Ecto neural progenitor cell (in vitro differentiated cells): Measurements from ENCODE around the gene LMO4.
A peak's percentile ranks its signal among the peaks of the same experiment; 100 is the strongest.

Source experiments
- DNase-seq: peaks from one replicate; pipeline ENCODE4 v3.0.0-alpha.2; 2018; ENCODE audit warnings: low spot score

LMO4 gene

DNA sequence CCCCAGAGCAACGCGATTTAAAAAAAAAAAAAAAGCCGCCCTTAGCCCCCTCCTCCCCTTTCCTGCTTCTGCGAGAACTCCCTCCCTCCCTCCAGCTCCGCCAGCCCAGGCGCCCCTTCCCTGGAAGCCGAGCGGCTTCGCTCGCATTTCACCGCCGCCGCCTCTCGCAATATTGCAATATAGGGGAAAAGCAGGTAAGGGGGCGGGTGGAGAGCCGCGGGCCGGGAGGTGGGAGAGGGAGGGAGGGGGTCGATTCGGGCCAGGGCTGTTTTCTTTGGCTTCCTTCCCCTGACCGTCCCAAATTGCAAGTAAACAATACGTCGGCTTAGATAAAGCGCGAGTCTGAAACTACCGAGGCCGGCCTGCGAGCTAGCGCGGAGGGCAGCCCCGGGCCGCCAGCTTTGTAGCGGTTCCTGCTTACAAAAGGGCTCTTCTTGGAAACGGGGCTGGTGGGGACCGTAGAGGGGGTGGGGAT is 408 bp downstream of the LMO4 start:
- DNase-seq = peak; percentile 72

- no peak for DNase-seq
Observed at GRCh38 chr1:87329526-87330056, 911 bp downstream of the LMO4 start.

DNA sequence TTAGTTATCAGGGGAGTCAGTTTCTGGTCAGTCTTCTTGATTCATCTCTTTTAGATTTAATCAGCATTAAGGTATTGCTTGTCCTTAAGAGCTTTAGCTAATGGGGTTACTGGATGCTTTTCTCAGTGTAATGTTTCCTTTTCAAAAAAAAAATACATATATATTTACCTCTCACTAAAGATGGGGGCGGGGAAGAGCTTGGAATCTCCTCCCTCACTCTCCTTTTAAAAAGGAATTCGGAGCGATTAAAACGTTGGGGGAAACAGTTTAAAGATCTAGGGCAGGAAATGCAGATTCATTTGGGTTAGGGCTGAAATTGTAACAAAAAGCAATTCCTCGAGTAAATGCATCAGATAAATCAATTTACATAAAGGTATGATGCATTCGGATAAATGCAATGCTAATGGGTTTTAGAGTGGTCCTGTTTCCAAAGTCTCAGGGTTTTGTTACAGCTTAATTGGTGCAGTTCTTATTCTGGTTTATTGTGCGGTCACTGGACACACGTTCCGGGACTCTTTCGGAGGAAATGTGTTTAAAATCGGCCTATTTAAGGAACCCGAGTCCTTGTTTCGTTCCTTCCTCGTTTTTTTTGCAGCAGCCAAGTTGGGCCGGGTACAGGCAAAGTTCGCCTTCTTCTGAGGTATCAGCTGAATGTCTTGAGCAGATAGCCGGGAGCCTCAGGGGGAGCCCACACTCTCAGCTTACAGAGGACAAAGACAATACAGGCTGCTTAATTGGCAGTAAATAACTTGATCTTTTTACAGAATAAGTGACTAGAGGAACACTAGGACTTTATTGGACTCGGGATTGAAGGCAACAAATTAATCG is 1.6 kb downstream of the LMO4 start:
- peak; percentile 60 for DNase-seq

DNA sequence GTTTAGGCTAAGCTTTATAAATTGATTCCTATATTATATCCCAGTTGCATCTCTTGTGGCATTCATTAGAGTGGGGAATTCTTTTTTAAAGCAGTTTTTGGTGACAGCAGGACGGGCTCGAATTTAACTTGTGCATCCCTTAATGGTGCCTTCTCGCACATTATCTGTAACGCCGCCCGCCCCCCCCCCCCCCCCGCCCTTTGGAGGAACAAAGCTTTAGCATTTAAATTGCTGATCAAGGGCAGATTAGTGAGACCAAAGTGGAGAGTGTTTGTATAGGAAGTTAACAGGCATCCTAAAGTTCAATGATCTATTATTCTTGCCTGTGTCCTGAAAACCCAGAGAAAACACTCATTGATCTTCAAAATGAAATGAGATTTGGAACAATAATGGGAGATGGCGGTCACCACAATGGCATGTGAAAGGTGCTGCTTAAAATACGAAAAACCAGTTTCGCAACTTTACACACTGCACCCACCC is 2.2 kb downstream of the LMO4 start:
- DNase-seq = no peak

DNA sequence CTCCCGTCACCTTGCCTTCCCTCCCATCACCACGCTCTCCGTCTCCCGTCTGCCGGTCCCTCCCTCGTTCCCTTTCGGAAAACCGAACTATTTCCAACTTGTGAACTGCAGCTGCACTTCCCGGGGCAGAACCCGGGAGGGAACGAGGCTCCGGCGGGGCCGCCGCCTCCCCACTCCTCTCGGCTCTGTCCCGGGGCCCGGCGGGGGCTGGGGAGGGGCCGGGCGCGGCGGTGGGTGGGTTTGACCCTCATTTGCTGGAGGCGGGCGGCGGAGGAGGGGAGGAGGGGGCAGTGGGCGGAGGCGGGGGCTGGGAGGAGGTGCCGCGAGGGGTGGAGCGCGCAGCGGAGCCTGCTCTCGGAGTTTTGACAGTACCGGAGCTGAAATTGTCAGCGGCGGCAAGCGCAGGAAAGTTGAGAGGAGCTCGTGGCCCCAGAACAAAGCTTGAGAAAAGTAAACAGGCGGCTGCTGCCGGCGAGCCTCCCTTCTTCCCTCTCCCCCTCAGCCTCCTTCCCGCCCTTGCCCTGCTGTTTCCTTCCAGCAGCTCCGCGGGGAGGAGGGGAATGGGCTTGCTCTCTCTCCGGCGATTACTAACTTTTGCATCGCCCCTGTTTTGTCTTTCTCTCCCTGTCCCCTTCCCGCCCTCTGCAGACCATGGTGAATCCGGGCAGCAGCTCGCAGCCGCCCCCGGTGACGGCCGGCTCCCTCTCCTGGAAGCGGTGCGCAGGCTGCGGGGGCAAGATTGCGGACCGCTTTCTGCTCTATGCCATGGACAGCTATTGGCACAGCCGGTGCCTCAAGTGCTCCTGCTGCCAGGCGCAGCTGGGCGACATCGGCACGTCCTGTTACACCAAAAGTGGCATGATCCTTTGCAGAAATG is 2.9 kb downstream of the LMO4 start:
- peak; percentile 93 for DNase-seq

DNA sequence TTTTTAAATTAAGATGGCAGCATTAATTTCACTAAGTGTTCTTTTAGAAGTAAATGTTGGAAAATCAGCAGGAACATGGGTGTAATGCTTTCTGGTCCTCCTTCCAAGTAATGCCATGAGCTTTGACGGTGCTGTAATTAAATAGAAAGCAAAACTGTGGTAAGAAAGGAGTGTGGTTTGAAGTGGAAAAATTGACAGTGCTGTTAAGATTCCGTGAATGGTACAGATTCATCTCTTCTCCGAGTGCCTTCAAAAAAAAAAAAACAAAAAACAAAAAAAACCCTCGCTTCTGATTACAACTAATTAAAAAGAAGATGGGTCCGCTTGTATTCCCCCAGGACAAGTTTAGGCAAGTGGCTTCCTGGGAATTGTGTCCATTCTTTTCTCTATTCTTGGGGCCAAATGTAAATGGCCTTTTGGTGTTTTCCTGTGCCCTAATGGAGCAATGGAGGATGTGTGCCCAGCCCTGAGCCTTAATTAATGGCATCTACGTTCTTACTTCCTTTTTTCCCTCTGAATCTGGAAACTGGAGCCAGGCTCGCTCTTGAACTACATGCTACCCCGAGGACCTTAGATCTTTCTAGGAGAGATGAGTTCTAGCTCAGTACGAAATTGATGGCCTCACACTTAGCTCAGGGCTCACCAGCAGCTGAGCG is 5.1 kb downstream of the LMO4 start:
- DNase-seq = no peak

GRCh38 chr1:87334351-87335174 is 5.9 kb downstream of the LMO4 start:
- DNase-seq = peak; percentile 66

DNA sequence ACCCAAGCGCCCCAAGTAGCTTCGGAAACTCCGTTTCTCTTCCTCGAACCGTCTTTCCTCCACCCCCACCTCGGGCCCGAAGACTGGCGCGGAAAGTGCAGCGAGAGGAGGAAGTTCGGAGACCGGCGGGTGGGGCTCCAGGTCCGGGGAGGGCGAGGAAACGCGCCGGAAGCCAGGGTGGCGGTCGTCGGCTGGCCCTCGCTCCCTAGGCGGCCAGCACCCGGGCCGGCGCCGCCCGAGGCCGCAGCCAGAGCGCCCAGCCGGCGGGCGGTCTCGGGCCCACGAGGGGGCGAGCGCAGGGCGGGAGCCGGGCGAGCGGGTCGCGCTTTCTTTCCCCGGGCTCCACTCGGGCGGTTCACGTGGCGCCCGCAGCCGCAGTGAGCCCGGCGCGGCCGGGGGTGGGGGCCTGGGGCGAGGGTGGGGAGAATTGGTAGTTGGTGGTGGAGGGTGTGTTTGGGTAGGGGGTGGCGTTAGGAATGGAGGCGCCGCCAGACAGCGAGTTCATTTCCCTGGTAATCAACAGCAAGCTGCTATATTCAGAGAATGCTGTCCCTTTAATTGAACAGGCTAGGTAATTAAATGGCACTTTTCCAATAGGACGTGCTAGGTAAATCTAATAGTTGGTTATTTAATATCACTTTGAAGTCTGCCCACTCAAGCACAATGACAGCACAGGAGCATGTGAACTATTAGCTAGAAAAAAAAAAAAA is 6.7 kb downstream of the LMO4 start:
- DNase-seq = peak; percentile 66

DNA sequence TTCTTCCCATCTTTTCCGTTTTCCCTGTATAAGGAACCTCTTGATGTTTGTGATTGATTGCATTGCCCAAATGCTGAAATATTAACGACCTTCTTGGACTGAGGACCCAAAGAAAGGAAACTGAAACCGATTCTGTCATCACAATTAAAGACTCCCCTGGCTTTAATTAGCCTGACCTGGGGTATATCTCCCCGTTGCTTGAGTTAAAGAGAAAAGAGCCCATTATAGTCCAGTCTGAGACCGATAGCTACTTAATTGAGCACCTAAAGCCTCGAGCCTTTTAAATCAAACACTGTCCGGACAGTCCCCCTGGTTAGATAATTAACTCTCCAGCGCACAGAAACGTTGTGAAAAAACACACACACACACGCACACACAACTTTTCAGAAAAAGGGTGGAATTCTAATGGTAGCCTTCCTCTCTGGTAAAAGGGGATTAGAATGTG is 8.0 kb downstream of the LMO4 start:
- no peak for DNase-seq

DNA sequence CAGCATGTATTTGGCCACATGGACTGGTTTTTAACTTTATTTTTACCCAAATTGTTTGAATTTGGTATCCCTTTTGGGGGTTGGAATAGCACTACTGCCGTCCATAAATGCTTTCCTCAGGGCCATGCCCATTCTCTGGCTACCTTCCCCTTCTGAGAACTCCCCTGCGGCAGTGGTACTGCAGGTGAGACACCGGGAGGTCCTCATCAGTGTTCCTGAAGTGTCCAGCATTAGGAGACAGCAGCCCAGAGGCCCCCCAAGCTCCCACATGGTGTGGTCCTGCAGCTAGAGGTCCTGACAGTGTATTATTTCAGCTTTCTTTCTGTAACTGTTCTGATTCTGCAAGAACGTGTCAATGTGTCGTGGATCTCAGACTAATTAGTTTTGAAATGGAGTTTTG is 8.9 kb downstream of the LMO4 start:
- DNase-seq = no peak

DNA sequence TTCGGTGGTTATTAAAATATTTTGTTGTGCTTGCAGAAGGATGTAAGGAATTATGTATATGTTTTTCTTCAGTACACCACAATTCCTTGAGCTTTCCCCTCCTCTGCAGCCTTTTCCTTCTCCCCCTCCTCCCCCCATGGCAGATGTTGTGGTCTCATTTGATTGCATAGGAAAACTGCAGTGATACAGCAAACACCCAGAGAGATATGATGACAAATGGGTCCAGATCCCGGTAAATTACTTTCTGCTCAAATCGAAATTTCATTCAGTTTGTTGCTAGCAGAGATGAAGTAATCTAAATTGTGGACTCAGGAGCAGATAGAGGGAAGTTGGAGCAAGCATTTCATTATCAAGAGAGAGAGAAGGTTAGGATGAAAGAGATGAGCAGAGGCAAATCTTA is 9.9 kb downstream of the LMO4 start:
- DNase-seq = no peak

- DNase-seq = no peak
Observed at GRCh38 chr1:87344231-87344630, 15.6 kb downstream of the LMO4 start.

- no peak for DNase-seq
Observed at GRCh38 chr1:87346130-87346814, 17.6 kb downstream of the LMO4 start.

DNA sequence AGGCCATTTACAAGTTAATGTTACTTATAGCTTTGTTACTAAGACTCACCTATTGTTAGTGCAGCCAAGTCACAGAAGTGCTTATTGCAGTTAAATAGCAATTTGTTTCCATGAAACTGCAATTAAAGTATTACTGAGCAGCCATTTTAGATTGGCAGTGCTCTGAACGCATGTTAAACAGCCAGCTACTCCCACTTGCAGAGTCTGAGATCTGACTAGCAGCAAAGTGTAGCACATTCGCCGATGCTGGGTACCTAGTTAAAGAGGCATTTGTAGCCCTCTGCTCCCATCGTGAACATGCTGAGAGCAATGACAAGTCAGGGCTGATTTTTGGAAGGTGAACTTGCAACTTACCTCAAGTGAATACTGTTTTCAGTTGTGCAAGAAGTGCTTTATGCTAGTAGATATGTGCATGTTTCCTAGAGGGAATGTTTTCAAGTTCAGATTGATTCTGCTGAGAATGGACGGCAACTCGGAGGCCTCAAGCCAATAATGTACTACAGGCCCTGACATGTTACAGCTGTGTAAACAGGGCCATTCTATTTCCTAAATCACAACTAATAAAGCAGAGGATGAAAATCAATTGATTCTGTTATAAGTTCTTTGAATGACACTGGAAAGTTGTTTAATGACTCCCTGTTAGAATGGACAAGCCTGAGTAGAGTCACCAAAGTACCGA is 19.8 kb downstream of the LMO4 start:
- DNase-seq = no peak

- DNase-seq = no peak
Observed at GRCh38 chr1:87349036-87349435, 20.4 kb downstream of the LMO4 start.

- DNase-seq = no peak
Observed at GRCh38 chr1:87355894-87356293, 27.2 kb downstream of the LMO4 start.

GRCh38 chr1:87356591-87356990 is 27.9 kb downstream of the LMO4 start:
- DNase-seq = no peak

DNA sequence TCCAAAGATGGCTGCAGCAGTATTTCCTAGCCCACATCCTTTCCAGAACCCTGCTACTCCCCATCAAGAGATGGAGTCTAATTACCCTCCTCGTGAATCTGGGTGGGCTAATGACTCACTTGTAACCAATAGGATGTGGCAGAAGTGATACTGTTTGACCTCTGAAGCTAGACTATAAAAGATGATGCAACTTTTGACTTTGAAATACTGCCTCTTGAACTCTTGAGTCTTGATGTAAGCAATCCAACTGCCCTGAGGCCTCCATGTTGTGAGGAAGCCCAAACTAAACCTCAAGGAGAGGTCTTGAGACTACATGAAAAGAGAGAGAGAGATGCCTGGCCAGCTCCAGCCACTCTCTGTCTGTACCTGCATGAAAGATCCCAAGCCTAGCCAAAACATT is 29.5 kb downstream of the LMO4 start:
- no peak for DNase-seq

GRCh38 chr1:87359586-87359985 is 30.9 kb downstream of the LMO4 start:
- no peak for DNase-seq
